Hepatocyte (in vitro differentiated cells): ENCODE data around the gene UQCRH.

ENCODE experiments used
- CTCF ChIP-seq: fragments of 200-600 bp; sonication (generic); IDR thresholded peaks from 2 replicates; pipeline ENCODE4 v1.5.1; 2016; ENCODE audit warnings: antibody characterized with exemption, mild to moderate bottlenecking; ENCODE audit not compliant: poor library complexity
- EZH2 ChIP-seq: fragments of 200-600 bp; sonication (generic); IDR thresholded peaks from 2 replicates; pipeline ENCODE4 v1.6.1; 2016; ENCODE audit warnings: antibody characterized with exemption, mild to moderate bottlenecking, borderline replicate concordance

GRCh38 chr1:46284597-46285564 lies 18.6 kb upstream of the UQCRH start:
- no peak for TF ChIP-seq EZH2
- TF ChIP-seq CTCF, result no peak
